22Rv1 (cell line): ENCODE data around the gene CHID1.

Experiments used
- CTCF ChIP-seq: fragments of 450-650 bp; IDR thresholded peaks from 2 replicates; pipeline ENCODE4 v1.5.1; 2017; ENCODE audit warnings: mild to moderate bottlenecking
- ZFX ChIP-seq: fragments of 450-650 bp; IDR thresholded peaks from 2 replicates; pipeline ENCODE4 v1.6.1; 2017; ENCODE audit warnings: antibody characterized with exemption, borderline replicate concordance

GRCh38 chr11:895331-896110 lies 15.1 kb downstream of the CHID1 start:
- TF ChIP-seq ZFX: no peak
- no peak for TF ChIP-seq CTCF
